ENCODE data around the gene CRABP2.
A peak's percentile ranks its signal among the peaks of the same experiment; 100 is the strongest.

Gene CRABP2

DNA sequence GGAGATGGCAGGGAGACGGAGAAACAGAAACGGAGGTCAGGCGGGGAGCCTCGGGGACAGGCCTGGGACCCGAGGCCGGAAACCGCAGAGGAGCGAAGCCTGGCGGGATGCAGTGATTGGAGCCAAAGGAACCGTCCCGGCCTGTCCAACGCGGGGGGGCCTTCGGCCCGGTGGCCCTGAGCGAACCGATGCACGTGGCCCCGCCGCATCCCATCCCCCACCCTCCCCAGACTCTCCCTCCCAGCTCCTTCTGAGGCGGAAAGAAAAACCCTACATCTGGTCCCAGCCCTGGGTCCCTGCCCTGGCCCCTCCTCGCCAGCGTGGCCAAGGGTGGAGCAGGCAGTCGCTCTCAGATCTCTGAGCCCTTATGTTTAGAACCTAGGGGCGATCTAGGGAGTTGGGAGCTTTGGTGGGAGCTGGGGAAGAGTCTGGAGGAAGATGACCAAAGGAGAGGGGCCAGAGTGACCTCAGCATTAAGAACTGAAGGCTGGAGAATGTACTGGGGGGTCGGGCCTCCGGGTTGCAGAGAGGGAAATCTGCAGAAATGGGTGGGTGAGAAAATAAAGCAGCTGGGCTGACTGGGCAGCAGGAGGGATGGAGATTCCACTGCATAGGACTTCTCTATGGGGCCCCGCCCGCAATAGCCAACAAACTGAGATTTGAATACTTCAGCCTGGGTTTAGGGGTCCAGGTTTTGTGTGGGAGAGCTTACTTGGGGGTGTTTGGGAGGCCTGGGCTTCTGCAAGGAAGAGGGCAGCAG lies 1.5 kb upstream of the CRABP2 start:
- TF ChIP-seq POLR2AphosphoS5 (IDR thresholded peaks at IDR 0.05; ENCODE audit: low read depth, low read length) (no peak), POLR2A (IDR thresholded peaks at IDR 0.05; ENCODE audit: low read depth, low read length) (no peak), TAF1 (IDR thresholded peaks at IDR 0.05; ENCODE audit: borderline replicate concordance, low read depth, low read length) (no peak)
- FAIRE-seq (no peak), DNase-seq (ENCODE audit: insufficient read length) (no peak)

GRCh38 chr1:156705918-156706656 lies 704 bp upstream of the CRABP2 start:
- peak; percentile 42 for FAIRE-seq
- DNase-seq (ENCODE audit: insufficient read length) = peak; percentile 77
- no peak for TF ChIP-seq POLR2AphosphoS5 (IDR thresholded peaks at IDR 0.05; ENCODE audit: low read depth, low read length)
- no peak for TF ChIP-seq POLR2A (IDR thresholded peaks at IDR 0.05; ENCODE audit: low read depth, low read length)
- TF ChIP-seq TAF1 (IDR thresholded peaks at IDR 0.05; ENCODE audit: borderline replicate concordance, low read depth, low read length) = no peak

DNA sequence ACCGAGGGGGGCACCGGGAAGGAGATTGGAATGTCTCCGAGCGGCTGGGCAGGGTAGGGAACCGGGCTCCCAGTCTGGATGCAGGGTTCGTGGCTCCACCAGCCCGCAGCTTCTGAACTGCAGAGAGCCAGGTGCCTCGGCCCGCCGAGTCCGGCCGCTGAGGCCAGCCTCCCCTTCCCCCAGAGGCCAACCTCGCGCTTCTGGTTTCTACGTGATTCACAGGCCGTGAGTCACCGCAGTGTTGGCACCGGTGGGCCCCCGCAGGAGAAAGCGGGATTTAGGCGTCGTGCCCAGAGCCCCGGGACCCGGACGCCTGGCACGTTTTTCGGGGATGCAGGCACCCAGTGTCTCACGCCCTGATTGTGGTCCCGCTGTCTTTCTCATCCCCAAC lies 458 bp downstream of the CRABP2 start:
- DNase-seq (ENCODE audit: insufficient read length) = no peak
- FAIRE-seq = no peak
- no peak for TF ChIP-seq POLR2AphosphoS5 (IDR thresholded peaks at IDR 0.05; ENCODE audit: low read depth, low read length)

DNA sequence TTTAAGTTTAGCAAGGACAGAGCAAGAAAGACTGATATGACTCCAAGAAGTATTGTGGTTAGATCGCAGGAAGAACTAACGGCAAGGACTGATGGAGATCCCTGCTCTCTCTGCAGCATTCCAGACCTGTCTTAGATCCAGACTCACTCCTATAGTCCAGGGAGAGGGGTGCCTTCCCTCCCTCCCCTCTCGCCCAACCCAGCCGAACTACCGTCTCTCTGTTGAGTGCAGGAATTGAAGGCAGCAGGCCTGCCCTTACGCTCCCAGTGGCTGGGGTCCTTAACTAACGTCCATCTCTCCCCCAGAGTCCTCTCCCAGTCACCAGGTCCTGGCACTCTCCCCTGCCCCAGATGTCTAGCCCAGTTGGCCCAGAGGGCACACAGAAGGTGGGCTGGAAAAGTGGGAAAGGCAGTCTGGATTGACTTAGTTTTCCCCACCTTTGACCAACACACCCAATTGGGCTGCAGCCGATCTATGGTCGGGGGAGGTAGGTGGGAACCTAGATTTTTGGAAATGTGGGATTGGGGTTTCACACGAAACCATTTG lies 1.1 kb downstream of the CRABP2 start:
- FAIRE-seq (no peak), DNase-seq (ENCODE audit: insufficient read length) (no peak)
- TF ChIP-seq POLR2AphosphoS5 (IDR thresholded peaks at IDR 0.05; ENCODE audit: low read depth, low read length) (no peak), TAF1 (IDR thresholded peaks at IDR 0.05; ENCODE audit: borderline replicate concordance, low read depth, low read length) (no peak), POLR2A (IDR thresholded peaks at IDR 0.05; ENCODE audit: low read depth, low read length) (no peak)

GRCh38 chr1:156703741-156704140 lies 1.6 kb downstream of the CRABP2 start:
- no peak for FAIRE-seq
- TF ChIP-seq POLR2AphosphoS5 (IDR thresholded peaks at IDR 0.05; ENCODE audit: low read depth, low read length) (no peak), TAF1 (IDR thresholded peaks at IDR 0.05; ENCODE audit: borderline replicate concordance, low read depth, low read length) (no peak), POLR2A (IDR thresholded peaks at IDR 0.05; ENCODE audit: low read depth, low read length) (no peak)
- DNase-seq (ENCODE audit: insufficient read length) = no peak

DNA sequence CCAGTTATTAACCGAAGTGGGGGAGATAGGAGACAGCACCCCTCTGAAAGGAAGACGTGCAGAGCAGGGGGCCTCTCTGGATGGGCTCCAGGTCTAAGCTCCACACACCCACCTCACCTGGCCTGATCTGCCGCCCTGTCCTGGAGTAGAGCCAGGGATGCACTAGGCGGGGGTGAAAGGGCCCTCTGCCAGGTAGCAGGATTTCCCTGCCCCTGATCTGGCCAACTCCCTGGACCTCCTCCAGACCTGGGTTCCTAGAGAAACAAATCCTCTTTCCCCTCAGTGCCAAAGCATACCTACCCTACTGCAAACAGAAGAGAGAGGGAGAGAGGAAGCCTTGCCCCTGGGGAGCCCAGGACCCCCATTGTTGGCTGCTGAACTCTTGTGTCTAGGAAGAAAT lies 2.0 kb downstream of the CRABP2 start:
- FAIRE-seq (no peak), DNase-seq (ENCODE audit: insufficient read length) (no peak)
- TF ChIP-seq POLR2AphosphoS5 (IDR thresholded peaks at IDR 0.05; ENCODE audit: low read depth, low read length) = no peak
- TF ChIP-seq POLR2A (IDR thresholded peaks at IDR 0.05; ENCODE audit: low read depth, low read length) = no peak
- no peak for TF ChIP-seq TAF1 (IDR thresholded peaks at IDR 0.05; ENCODE audit: borderline replicate concordance, low read depth, low read length)

DNA sequence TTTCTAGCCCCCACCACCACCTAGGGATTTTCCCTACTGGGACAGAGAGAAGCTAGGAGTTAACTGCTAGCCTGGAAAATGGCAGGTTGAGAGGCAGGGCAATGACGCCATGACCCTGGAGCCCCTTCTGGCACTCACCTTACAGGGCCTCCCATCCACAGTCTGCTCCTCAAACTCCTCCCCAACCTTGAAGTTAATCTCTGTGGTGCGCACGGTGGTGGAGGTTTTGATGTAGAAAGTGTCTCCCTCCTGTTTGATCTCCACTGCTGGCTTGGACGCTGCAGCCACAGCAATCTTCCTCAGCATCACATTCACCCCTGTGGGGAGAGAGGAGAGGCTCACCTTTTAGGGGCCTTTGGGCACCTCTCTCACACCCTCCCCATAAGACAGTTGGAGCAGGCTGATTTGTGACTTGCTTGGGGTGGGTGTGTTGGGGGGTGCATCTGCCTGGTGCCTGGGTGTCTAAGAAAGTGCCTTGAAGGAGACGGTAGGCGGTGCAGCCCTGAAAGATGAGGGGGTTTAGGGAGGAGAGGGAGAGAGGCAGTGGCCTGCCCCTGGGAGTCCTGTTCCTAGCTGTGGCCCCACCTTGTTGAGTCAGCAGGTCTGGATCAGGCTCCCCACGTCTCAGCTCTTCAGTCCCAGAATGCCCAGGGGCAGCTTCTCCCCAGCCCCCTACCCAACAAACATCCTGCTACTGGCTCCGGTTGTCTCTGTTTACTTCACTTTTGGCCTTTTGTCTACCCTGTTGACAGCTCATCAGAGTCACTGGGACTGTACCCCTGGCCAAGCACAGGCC lies 4.4 kb downstream of the CRABP2 start:
- DNase-seq (ENCODE audit: insufficient read length) = no peak
- TF ChIP-seq POLR2AphosphoS5 (IDR thresholded peaks at IDR 0.05; ENCODE audit: low read depth, low read length) (no peak), POLR2A (IDR thresholded peaks at IDR 0.05; ENCODE audit: low read depth, low read length) (no peak), TAF1 (IDR thresholded peaks at IDR 0.05; ENCODE audit: borderline replicate concordance, low read depth, low read length) (no peak)
- no peak for FAIRE-seq

DNA sequence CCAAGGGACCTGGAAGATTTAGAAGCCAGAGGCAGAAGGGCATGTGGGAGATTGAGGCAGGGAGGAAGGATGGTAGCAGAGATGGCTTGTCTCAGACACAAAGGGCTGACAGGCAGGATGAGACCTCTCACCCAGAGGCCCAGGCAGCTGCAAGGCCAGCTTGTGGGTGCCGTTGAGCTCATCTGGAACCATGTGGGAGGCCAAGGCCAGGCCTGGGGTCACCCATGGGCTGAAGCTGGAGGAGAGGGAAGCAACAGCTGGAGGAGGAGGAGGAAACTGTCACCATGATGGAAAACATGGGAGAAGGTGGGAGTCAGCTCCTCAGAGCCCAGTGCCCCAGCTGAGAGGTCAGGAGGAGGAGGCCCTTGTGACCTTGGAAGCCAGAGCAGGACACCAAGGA lies 6.4 kb downstream of the CRABP2 start:
- no peak for TF ChIP-seq POLR2A (IDR thresholded peaks at IDR 0.05; ENCODE audit: low read depth, low read length)
- TF ChIP-seq POLR2AphosphoS5 (IDR thresholded peaks at IDR 0.05; ENCODE audit: low read depth, low read length) = no peak
- no peak for TF ChIP-seq TAF1 (IDR thresholded peaks at IDR 0.05; ENCODE audit: borderline replicate concordance, low read depth, low read length)
- no peak for FAIRE-seq
- DNase-seq (ENCODE audit: insufficient read length) = no peak

- TF ChIP-seq TAF1 (IDR thresholded peaks at IDR 0.05; ENCODE audit: borderline replicate concordance, low read depth, low read length) = no peak
- FAIRE-seq (no peak), DNase-seq (ENCODE audit: insufficient read length) (no peak)
These were observed 7.9 kb downstream of the CRABP2 start for GRCh38 chr1:156697481-156697880.

DNA sequence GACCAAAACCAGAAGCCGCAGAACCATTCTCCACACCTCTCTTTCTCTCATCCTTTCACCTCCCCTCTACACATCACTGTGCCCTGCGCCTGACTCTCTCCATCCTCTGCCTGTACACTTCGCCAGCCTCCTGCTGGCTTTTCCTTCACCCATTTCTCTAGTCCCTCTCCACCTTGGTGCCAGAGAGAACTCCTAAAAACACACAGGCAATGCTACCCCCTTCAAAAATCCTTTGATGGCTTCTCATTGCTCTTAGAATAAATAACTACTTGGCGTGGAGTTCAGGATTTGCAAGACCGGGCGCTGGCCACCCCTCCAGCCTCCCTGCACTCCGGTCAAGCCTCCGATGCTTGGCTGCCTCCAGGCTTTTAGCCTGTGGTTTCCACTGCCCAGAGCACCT lies 8.6 kb downstream of the CRABP2 start:
- no peak for DNase-seq (ENCODE audit: insufficient read length)

GRCh38 chr1:156694690-156694962 lies 10.8 kb downstream of the CRABP2 start:
- FAIRE-seq = no peak

More for the DNA sequence above, 8.6 kb downstream of the CRABP2 start:
- TF ChIP-seq TAF1 (IDR thresholded peaks at IDR 0.05; ENCODE audit: borderline replicate concordance, low read depth, low read length) = no peak
- no peak for FAIRE-seq

More at GRCh38 chr1:156694690-156694962, 10.8 kb downstream of the CRABP2 start:
- TF ChIP-seq TAF1 (IDR thresholded peaks at IDR 0.05; ENCODE audit: borderline replicate concordance, low read depth, low read length) (no peak), POLR2A (IDR thresholded peaks at IDR 0.05; ENCODE audit: low read depth, low read length) (no peak), POLR2AphosphoS5 (IDR thresholded peaks at IDR 0.05; ENCODE audit: low read depth, low read length) (no peak)
- no peak for DNase-seq (ENCODE audit: insufficient read length)

All from GM12892 (cell line).